IMR-90 (cell line): ENCODE data around the gene CYB5D1.

Experiments
- BHLHE40 ChIP-seq: fragments of 150-350 bp; IDR thresholded peaks from 2 replicates; pipeline ENCODE4 v1.6.1; 2016; ENCODE audit warnings: mild to moderate bottlenecking, low read depth, low read length
- CEBPB ChIP-seq: IDR thresholded peaks from 2 replicates; pipeline ENCODE4 v1.6.1; 2012; ENCODE audit warnings: low read depth, low read length, improper control_type of control experiment
- CHD1 ChIP-seq: IDR thresholded peaks from 2 replicates; pipeline ENCODE4 v1.6.1; 2012; ENCODE audit warnings: low read depth, low read length, improper control_type of control experiment
- CTCF ChIP-seq: conservative IDR thresholded peaks from 2 replicates; pipeline ENCODE4 v1.5.1; 2012; ENCODE audit warnings: mild to moderate bottlenecking, low read depth, low read length, improper control_type of control experiment
- ELK1 ChIP-seq: fragments of 150-350 bp; IDR thresholded peaks from 2 replicates; pipeline ENCODE4 v1.6.1; 2016; ENCODE audit warnings: low read depth, mild to moderate bottlenecking, low read length, moderate library complexity, borderline replicate concordance
- MAFK ChIP-seq: IDR thresholded peaks from 2 replicates; pipeline ENCODE4 v1.6.1; 2012; ENCODE audit warnings: low read depth, low read length, improper control_type of control experiment
- MAZ ChIP-seq: IDR thresholded peaks from 2 replicates; pipeline ENCODE4 v1.6.1; 2012; ENCODE audit warnings: low read depth, mild to moderate bottlenecking, low read length, improper control_type of control experiment, moderate library complexity, borderline replicate concordance
- MXI1 ChIP-seq: IDR thresholded peaks from 2 replicates; pipeline ENCODE4 v1.6.1; 2012; ENCODE audit warnings: low read depth, mild to moderate bottlenecking, low read length, moderate library complexity, borderline replicate concordance
- POLR2A ChIP-seq: IDR thresholded peaks from 2 replicates; pipeline ENCODE4 v1.6.1; 2012; ENCODE audit warnings: mild to moderate bottlenecking, low read depth, low read length
- RAD21 ChIP-seq: IDR thresholded peaks from 2 replicates; pipeline ENCODE4 v1.6.1; 2012; ENCODE audit warnings: low read length, improper control_type of control experiment
- RCOR1 ChIP-seq: IDR thresholded peaks from 2 replicates; pipeline ENCODE4 v1.6.1; 2012; ENCODE audit warnings: mild to moderate bottlenecking, low read length, improper control_type of control experiment; ENCODE audit not compliant: insufficient replicate concordance
- RFX5 ChIP-seq: IDR thresholded peaks from 2 replicates; pipeline ENCODE4 v1.8.0; 2012; ENCODE audit warnings: low read depth, mild to moderate bottlenecking, low read length, moderate library complexity
- SMC3 ChIP-seq: fragments of 150-350 bp; IDR thresholded peaks from 2 replicates; pipeline ENCODE4 v1.6.1; 2016; ENCODE audit warnings: low read depth, mild to moderate bottlenecking, antibody characterized with exemption, low read length, moderate library complexity
- USF2 ChIP-seq: fragments of 150-350 bp; IDR thresholded peaks from 2 replicates; pipeline ENCODE4 v1.6.1; 2017; ENCODE audit warnings: mild to moderate bottlenecking, antibody characterized with exemption, low read length, low read depth

GRCh38 chr17:7881276-7882054, 23.7 kb downstream of the CYB5D1 start:
- no peak for TF ChIP-seq POLR2A
- TF ChIP-seq CTCF: no peak
- TF ChIP-seq SMC3: no peak
- TF ChIP-seq RAD21: no peak
- TF ChIP-seq RCOR1: no peak
- TF ChIP-seq BHLHE40: no peak
- no peak for TF ChIP-seq MAZ
- no peak for TF ChIP-seq RFX5
- no peak for TF ChIP-seq ELK1
- no peak for TF ChIP-seq USF2
- TF ChIP-seq CHD1: no peak
- TF ChIP-seq MXI1: no peak
- no peak for TF ChIP-seq CEBPB
- TF ChIP-seq MAFK: no peak
